Fibroblast of the aortic adventitia (primary cell): ENCODE results near the gene MDN1. TPM values are rescaled to one million over a fixed set of nuclear protein-coding genes. Genes with fewer than 3 reads are reported as not detected.

Experiments used
- DNase-seq: peaks from one replicate; pipeline ENCODE4 v3.0.0-alpha.2; 2010; ENCODE audit warnings: low read depth
- H3K4me3 ChIP-seq: 2 replicates; pipeline ENCODE4 v1.5.1; 2011; ENCODE audit warnings: low read depth, mild to moderate bottlenecking, control low read depth, low read length, moderate library complexity
- CTCF ChIP-seq: IDR thresholded peaks from 2 replicates; pipeline ENCODE4 v1.5.1; 2011; ENCODE audit warnings: mild to moderate bottlenecking, low read length, control low read depth, inconsistent platforms; ENCODE audit not compliant: insufficient read depth
- total RNA-seq: library from RNA; depleted of rRNA; stranded (reverse); fragments of >200 nt; gene quantifications from 2 replicates; pipeline ENCODE4 v1.2.3, GENCODE V29; 2012; ENCODE audit warnings: low replicate concordance

Gene MDN1
- total RNA-seq, 1 donor = 29.0 TPM

GRCh38 chr6:89688328-89688727 is 131.3 kb downstream of the MDN1 start:
- no peak overlapping the region for H3K4me3 ChIP-seq
- no peak for TF ChIP-seq CTCF
- no peak for DNase-seq

DNA sequence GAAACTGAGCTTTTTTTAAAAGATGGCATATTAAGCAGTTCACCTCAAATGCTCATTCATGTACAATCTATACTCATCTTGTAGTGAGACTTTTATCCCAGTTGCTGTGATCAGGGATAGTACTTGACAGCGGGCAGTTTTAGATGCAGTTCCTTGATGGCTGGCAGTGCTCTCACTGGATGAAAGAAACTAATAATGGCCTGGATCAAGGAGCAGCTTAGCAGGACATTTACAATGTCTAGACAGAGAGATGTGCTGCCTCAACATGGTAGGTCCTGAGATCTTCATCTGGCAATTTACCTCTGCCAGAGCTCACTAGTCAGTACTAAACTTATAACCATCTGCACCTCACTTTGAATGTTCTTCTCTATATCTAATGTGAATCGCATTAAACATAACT is 134.3 kb downstream of the MDN1 start:
- no peak overlapping the region for H3K4me3 ChIP-seq
- no peak for TF ChIP-seq CTCF
- no peak for DNase-seq

DNA sequence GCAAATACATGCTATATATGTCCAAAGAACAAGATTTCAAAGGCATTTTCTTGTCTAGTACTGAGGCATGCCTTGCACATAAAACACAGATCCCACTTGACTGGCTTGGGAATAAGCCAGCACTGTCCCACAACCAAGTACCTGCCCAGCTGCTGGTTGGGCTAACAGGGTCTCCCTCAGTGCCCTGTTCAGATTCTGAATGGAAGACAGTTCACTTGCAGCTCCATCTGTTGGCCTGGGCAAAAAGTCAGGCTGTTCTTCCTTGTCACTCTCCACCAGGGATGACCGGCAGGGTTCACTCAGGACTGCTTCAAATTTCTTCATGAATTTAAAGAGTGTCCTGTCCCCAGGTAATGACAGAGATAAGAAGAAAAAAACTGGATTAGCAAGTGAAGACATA is 136.6 kb downstream of the MDN1 start:
- no peak overlapping the region for H3K4me3 ChIP-seq
- TF ChIP-seq CTCF = no peak
- DNase-seq = no peak

DNA sequence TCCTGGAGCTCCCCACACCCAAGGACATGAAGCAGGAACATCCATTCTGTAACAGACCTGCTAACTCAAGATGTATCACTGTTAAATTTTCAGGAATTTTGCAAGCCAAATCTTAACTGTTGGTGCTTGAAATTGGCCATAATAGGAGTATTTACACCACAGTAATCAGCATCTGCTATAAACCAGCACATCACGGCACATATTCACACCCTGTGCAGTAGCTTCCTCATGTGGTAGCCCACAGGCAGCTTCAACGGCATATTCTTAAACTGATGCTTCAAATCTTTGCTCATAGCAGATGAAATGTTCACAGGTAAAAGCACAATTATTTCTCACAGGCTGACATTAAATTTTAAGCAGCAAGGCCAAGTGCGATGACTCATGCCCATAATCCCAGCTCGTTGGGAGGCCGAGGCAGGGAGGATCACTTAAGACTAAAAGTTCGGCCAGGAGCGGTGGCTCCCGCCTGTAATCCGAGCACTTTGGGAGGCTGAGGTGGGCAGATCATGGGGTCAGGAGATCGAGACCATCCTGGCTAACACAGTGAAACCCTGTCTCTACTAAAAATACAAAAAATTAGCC is 137.5 kb downstream of the MDN1 start:
- H3K4me3 ChIP-seq = no peak overlapping the region

DNA sequence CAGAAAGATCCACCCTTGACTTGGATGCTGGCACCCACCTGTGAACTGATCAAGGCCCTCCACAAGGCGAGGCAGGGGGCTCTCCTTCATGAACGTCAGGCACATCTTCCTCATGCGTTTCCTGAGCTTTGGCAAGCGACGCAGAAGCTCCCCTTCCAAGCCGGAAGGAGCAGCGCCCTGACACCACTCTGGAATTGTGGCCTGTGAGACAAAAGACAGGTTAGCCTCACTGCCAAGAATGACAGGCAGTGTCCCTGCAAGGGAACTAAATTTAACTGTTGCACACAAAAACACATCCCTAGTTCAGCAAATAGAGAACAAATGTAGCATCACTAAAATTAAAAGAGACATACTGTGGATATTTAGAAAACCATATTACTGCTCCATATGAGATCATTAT is 139.0 kb downstream of the MDN1 start:
- no peak for DNase-seq
- TF ChIP-seq CTCF = no peak
- no peak overlapping the region for H3K4me3 ChIP-seq

More for the DNA sequence above, 137.5 kb downstream of the MDN1 start:
- DNase-seq = no peak
- TF ChIP-seq CTCF = no peak

GRCh38 chr6:89680150-89680549 is 139.4 kb downstream of the MDN1 start:
- DNase-seq = no peak
- H3K4me3 ChIP-seq = no peak overlapping the region
- TF ChIP-seq CTCF = no peak
